ENCODE results near the gene TMEM178A. TPM values are rescaled to one million over a fixed set of nuclear protein-coding genes. Genes with fewer than 3 reads are reported as not detected.
A peak's percentile ranks its signal among the peaks of the same experiment; 100 is the strongest.
"Not testable (repeated sequence)": the region's sequence is repeated elsewhere in the genome, so short reads cannot be mapped to it uniquely, and the experiment has no call there.

The TMEM178A gene
- total RNA-seq, 1 donor from 2014 or later: 1.6 TPM

GRCh38 chr2:39724828-39725144 is 59.1 kb downstream of the TMEM178A start:
- H3K36me3 Mint-ChIP-seq (ENCODE audit: unreplicated experiment): no peaks in the 10 kb centered on the region
- DNase-seq (ENCODE audit: extremely low spot score, unreplicated experiment): no peak
- no peak overlapping the region for H3K4me3 Mint-ChIP-seq (ENCODE audit: unreplicated experiment)
- H3K27me3 Mint-ChIP-seq (ENCODE audit: unreplicated experiment): no peaks in the 10 kb centered on the region
- no peak for TF ChIP-seq CTCF (IDR thresholded peaks at IDR 0.05)
- peaks cover 34% of the 10 kb centered on the region for H3K4me1 Mint-ChIP-seq (ENCODE audit: unreplicated experiment)
- no peaks in the 10 kb centered on the region for H3K9me3 Mint-ChIP-seq (ENCODE audit: unreplicated experiment)
- H3K27ac Mint-ChIP-seq (ENCODE audit: unreplicated experiment): no peak overlapping the region

GRCh38 chr2:39725401-39725800 is 59.7 kb downstream of the TMEM178A start:
- H3K36me3 Mint-ChIP-seq (ENCODE audit: unreplicated experiment): no peaks in the 10 kb centered on the region
- no peak for DNase-seq (ENCODE audit: extremely low spot score, unreplicated experiment)
- H3K4me1 Mint-ChIP-seq (ENCODE audit: unreplicated experiment): peaks cover 34% of the 10 kb centered on the region
- TF ChIP-seq CTCF (IDR thresholded peaks at IDR 0.05): no peak
- no peaks in the 10 kb centered on the region for H3K9me3 Mint-ChIP-seq (ENCODE audit: unreplicated experiment)
- no peak overlapping the region for H3K27ac Mint-ChIP-seq (ENCODE audit: unreplicated experiment)
- no peak overlapping the region for H3K4me3 Mint-ChIP-seq (ENCODE audit: unreplicated experiment)
- H3K27me3 Mint-ChIP-seq (ENCODE audit: unreplicated experiment): no peaks in the 10 kb centered on the region

GRCh38 chr2:39728085-39728484 is 62.4 kb downstream of the TMEM178A start:
- not testable (repeated sequence) for H3K36me3 Mint-ChIP-seq (ENCODE audit: unreplicated experiment); H3K4me3 Mint-ChIP-seq (ENCODE audit: unreplicated experiment); DNase-seq (ENCODE audit: extremely low spot score, unreplicated experiment); H3K9me3 Mint-ChIP-seq (ENCODE audit: unreplicated experiment); H3K27me3 Mint-ChIP-seq (ENCODE audit: unreplicated experiment)
- H3K27ac Mint-ChIP-seq (ENCODE audit: unreplicated experiment): peak overlapping the region; percentile 67
- peaks cover 34% of the 10 kb centered on the region for H3K4me1 Mint-ChIP-seq (ENCODE audit: unreplicated experiment)

DNA sequence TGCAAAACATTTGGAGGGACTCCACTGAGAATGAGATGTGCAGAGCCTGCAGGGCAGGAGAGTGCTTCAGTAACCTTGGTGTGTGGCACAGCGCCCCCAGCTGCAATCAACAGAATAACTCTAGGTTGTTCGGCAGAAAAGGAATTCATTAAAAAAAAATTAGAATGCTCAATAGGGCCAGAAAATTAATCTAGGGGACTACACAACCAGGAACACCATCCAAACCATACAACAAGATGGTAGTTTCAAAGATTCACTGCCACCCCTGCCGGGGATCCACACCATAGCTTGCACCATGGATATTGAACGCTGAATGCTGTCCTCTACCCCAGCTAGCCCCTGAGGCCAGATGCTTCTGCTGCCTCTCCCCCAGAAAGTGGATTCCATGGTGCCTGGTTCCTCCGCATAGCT is 63.2 kb downstream of the TMEM178A start:
- Mint-ChIP-seq H3K4me3 (ENCODE audit: unreplicated experiment) (no peak overlapping the region), H3K27me3 (ENCODE audit: unreplicated experiment) (no peaks in the 10 kb centered on the region), H3K36me3 (ENCODE audit: unreplicated experiment) (peaks cover 10% of the 10 kb centered on the region), H3K27ac (ENCODE audit: unreplicated experiment) (no peak overlapping the region), H3K9me3 (ENCODE audit: unreplicated experiment) (peaks cover 4% of the 10 kb centered on the region), H3K4me1 (ENCODE audit: unreplicated experiment) (peaks cover 28% of the 10 kb centered on the region)
- DNase-seq (ENCODE audit: extremely low spot score, unreplicated experiment): no peak
- peak; percentile 61 for TF ChIP-seq CTCF (IDR thresholded peaks at IDR 0.05)

- Mint-ChIP-seq H3K4me1 (ENCODE audit: unreplicated experiment) (peaks cover 15% of the 10 kb centered on the region), H3K36me3 (ENCODE audit: unreplicated experiment) (peaks cover 15% of the 10 kb centered on the region), H3K27ac (ENCODE audit: unreplicated experiment) (no peak overlapping the region), H3K9me3 (ENCODE audit: unreplicated experiment) (peaks cover 4% of the 10 kb centered on the region), H3K4me3 (ENCODE audit: unreplicated experiment) (no peak overlapping the region), H3K27me3 (ENCODE audit: unreplicated experiment) (no peaks in the 10 kb centered on the region)
- no peak for TF ChIP-seq CTCF (IDR thresholded peaks at IDR 0.05)
- DNase-seq (ENCODE audit: extremely low spot score, unreplicated experiment): no peak
Measured at GRCh38 chr2:39730276-39730675, 64.6 kb downstream of the TMEM178A start.

DNA sequence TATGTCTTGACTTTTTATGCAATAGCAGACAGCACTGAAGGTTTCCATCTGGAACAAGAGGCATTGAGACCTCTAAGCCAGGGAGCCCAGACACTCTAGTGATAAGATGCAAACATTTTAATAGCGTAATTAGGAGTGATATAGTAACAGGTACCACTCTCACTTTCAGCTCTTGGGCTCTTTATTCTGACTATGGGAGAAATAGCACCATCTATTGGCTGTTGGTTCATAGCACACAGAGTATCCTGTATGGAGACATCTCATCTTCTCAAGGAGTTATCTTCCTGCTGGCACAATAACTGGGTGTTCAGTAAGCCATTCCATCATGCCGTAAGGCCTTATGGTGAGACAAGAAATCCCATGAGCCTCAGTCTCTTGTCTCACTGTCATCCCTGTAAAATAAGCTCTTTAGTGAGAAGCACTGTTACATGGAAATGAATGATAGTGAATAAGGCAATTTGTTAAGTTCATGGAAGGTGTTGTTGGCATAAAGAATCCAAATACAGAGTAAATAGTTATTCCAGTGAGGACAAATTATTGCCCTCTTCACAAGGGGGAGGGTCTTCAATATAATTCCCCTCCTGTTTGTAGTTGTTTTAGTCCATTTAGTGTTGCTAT is 65.1 kb downstream of the TMEM178A start:
- H3K4me1 Mint-ChIP-seq (ENCODE audit: unreplicated experiment): peaks cover 14% of the 10 kb centered on the region

More for the DNA sequence above, 65.1 kb downstream of the TMEM178A start:
- H3K36me3 Mint-ChIP-seq (ENCODE audit: unreplicated experiment): peaks cover 15% of the 10 kb centered on the region
- H3K4me3 Mint-ChIP-seq (ENCODE audit: unreplicated experiment): no peak overlapping the region
- no peaks in the 10 kb centered on the region for H3K27me3 Mint-ChIP-seq (ENCODE audit: unreplicated experiment)
- DNase-seq (ENCODE audit: extremely low spot score, unreplicated experiment): no peak
- peak; percentile 56 for TF ChIP-seq CTCF (IDR thresholded peaks at IDR 0.05)
- peaks cover 4% of the 10 kb centered on the region for H3K9me3 Mint-ChIP-seq (ENCODE audit: unreplicated experiment)
- no peak overlapping the region for H3K27ac Mint-ChIP-seq (ENCODE audit: unreplicated experiment)
